NOMO-1 treated with dmso at 0.1 percent for 144 hours (cell line): ENCODE results near the gene MOCOS.
A peak's percentile ranks its signal among the peaks of the same experiment; 100 is the strongest.
"Not testable (repeated sequence)": the region's sequence is repeated elsewhere in the genome, so short reads cannot be mapped to it uniquely, and the experiment has no call there.

ENCODE experiments used
- DNase-seq: peaks from one replicate; lab custom pipeline; 2025; ENCODE audit not compliant: unreplicated experiment; lab: John Stamatoyannopoulos, UW

The MOCOS gene, protein sequence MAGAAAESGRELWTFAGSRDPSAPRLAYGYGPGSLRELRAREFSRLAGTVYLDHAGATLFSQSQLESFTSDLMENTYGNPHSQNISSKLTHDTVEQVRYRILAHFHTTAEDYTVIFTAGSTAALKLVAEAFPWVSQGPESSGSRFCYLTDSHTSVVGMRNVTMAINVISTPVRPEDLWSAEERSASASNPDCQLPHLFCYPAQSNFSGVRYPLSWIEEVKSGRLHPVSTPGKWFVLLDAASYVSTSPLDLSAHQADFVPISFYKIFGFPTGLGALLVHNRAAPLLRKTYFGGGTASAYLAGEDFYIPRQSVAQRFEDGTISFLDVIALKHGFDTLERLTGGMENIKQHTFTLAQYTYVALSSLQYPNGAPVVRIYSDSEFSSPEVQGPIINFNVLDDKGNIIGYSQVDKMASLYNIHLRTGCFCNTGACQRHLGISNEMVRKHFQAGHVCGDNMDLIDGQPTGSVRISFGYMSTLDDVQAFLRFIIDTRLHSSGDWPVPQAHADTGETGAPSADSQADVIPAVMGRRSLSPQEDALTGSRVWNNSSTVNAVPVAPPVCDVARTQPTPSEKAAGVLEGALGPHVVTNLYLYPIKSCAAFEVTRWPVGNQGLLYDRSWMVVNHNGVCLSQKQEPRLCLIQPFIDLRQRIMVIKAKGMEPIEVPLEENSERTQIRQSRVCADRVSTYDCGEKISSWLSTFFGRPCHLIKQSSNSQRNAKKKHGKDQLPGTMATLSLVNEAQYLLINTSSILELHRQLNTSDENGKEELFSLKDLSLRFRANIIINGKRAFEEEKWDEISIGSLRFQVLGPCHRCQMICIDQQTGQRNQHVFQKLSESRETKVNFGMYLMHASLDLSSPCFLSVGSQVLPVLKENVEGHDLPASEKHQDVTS

DNA sequence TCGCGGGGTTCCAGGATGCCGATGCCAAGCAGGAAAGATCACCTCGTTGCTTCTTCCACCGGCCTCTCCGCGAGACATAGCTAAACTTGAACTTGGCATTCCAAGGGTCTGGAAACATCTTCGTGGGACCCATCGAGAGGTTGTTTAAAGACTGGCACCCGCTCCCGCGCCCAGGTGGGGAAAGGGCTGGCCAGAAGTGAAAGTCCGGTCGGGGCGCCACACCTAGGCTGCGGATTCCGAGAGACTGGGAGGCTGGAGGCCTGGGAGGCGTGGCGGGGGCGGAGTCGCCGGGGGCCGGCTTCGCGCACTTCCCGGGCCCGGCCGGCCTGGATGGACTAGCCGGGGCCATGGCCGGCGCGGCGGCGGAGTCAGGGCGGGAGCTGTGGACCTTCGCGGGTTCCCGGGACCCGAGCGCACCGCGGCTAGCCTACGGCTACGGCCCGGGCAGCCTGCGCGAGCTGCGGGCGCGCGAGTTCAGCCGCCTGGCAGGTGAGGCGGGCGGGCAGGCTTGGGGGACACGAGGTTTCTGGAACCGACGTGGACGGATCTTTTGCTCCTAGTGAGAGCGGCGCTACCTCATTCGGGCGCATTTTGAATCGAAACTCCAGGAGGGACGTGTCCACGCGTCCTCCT lies at the start of gene MOCOS:
Gene MOCOS (plus strand): TSS at position 305 of the 633 bp plus-strand sequence. CDS start 43 bp downstream, at position 348.
- DNase-seq = peak; percentile 18

DNA sequence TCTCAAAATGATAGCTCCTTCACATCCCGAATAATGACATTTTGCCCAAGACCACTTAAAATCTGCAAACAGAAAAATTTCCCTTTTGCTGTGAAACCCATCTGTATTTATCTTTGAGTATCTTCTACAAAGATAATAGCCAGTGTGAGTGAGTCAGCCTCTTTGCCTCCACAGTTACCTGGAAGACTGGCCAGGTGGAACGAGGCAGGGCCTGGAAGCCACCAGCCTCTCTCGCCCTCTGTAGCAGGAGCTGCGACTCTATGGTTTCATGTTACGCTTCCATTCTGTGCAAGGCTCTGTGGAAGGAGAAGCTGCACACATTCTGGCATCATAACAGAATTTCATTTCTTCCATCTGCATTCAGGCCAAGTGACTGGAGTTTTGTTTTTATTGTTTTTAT lies 48.1 kb upstream of the MOCOS start:
- no peak for DNase-seq

DNA sequence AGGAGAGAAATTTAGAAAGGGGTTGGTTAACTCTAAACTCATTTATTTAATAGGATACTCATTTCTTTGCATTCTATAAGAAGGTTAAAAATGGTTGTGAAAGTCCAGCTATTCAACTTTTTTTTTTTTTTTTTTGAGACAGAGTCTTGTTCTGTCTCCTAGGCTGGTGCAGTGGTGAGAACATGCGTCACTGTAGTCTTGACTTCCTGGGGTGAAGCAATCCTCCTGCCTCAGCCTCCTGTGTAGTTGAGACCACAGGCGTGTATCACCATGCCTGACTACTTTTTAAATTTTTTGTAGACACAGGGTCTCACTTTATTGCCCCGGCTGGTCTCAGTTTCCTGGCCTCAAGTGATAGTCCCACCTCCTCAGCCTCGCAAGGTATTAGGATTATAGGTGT lies 45.7 kb upstream of the MOCOS start:
- no peak for DNase-seq

DNA sequence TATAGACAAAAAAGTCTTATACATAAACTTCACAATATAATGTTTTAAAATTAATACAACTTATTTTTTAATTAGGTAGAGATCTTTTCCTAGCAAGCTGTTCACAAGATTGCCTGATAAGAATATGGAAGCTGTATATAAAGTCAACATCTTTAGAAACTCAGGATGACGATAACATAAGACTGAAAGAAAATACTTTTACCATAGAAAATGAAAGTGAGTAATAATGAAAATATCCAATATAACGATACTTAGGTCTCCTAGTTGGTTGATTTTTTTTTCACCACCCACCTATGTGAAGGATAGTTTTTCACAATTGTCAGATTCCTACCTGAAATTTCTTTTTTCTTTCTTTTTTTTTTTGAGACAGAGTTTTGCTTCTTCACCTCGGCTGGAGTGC lies 44.5 kb upstream of the MOCOS start:
- DNase-seq = no peak

DNA sequence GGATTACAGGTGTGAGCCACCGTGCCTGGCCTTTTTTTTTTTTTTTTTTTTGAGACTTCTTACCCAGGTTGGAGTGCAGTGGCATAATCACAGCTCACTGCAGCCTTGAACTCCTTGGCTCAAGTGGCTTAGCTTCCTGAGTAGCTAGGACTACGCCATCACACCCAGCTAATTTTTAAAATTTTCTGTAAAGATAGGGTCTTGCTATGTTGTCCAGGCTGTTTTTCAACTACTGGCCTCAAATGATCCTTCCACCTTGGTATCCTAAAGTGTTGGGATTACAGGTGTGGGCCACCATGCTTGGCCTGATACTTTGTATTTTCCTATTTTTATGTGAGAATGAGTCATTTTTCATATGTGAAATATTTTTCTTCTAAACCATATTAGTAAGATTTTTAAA lies 43.9 kb upstream of the MOCOS start:
- DNase-seq = no peak

DNA sequence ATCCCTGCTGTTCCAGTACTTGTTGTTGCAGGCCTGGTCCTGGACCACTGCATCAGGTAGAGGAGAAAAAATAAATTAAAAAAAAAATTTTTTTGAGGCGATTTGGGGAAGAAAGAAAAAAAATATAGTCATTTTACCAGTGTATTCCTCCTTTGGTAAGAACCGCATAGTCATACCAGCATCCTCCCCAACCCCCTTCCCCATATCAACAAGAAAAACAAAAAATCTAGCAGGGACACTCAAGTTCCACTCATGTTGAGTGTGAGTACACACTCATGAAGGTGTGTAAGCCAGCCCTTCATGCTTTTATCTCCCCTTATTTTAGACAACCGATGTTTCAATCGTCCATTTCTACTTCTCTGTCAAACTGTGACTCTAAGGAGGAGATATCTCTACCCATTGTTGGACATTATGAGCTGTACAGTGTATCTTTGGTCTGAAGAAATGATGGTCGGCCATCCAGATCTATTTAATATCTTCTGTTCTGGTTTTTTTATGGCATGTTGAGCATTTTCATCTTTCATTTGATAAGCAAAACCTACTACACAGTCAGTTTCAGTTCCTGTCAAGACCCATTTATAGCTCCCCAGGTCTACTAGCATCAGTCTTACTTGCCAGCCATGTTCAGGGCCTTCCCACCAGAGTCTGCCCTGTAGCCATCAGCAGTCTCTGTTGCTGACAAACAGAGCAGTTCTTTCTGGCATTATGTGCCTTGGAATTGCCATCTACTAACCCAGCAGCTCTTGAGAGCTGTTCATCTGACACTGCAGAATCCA lies 37.6 kb upstream of the MOCOS start:
- no peak for DNase-seq

DNA sequence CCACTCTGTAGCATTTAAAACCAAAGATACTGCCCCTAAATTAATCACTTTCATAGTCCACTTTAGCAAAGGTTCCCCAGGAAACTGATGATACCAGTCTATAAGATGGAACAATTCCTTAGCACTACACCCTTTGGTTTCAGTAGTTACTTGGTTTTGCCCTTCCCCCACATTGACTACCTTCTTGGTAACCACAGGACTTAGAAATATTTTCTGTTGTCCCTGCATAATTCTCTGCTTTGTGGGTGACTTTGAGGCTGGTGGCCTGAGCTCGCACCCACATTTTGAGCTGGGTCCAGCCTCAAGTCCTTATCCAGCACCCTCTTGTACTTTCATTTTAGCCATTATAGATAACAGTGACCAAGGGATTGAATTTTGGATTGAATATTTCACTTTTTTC lies 34.5 kb upstream of the MOCOS start:
- no peak for DNase-seq

DNA sequence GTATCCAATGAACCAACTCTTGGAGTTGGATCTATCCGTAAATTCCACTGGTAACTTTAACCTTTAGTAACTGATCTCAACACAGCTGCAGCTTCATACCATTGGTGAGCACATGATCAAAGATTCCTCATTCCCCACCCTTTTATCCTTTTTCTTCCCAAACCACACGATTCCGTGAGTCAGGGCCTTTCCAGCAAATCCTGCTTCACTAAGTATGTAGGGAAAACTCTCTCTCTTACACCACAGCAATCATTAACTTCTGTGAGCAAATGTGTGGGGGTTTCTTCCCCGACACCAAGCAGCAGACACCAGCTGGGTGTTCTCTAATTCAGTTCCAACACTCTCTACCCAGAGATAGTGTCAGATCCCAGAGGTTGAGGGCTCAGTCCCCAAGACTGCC lies 34.1 kb upstream of the MOCOS start:
- no peak for DNase-seq

DNA sequence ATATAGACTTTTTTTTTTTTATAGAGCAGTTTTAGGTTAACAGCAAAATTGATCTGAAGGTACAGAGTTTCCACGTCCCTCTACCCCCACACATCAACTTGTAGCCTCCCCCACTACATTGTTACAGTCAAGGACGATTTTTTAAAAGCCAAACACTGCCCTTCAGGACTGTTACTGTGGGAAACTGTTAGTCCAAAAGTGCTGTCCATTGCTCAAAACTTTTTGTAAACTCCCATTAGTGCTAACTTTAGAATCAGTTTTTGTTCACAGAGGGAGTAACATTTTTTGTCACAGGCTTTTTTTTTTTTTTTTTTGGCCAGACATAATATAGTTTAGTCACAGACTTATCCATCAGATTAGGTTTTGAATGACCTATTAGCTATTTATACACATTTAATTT lies 33.5 kb upstream of the MOCOS start:
- DNase-seq = no peak

DNA sequence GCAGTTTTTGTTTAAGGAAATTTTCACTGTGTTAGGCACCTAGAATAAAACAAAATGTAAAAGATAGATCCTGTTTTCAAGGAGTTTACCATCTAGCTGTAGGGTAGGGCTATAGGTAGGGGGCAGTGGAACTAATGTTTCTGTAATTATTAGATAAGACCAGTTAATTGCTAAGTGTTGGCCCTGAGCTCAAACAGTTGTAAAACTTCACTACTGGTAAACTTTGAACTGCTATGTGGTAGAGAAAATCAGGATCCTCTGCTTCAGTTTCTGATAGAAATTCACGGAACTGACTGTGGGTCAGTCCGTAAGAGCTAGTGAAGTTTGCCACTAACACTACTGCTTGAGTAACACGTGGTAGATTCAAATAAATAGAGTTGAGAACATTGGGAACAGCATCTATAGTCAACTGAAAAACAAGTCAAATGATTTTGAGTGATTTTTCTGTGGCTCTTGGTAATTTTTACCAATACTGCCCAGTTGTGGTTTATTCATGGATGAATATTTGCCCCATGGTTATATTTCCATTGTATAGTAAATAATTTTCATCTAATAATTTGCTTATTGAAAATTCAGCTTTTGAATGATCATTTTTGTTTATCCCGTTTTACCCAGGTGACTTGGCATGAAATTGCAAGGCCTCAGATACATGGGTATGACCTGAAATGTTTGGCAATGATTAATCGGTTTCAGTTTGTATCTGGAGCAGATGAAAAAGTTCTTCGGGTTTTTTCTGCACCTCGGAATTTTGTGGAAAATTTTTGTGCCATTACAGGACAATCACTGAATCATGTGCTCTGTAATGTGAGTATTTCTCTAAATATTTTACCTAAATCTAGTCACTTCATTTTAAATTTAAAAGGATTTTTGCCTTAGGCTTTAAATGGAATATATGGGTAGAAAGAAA lies 31.2 kb upstream of the MOCOS start:
- DNase-seq = no peak

DNA sequence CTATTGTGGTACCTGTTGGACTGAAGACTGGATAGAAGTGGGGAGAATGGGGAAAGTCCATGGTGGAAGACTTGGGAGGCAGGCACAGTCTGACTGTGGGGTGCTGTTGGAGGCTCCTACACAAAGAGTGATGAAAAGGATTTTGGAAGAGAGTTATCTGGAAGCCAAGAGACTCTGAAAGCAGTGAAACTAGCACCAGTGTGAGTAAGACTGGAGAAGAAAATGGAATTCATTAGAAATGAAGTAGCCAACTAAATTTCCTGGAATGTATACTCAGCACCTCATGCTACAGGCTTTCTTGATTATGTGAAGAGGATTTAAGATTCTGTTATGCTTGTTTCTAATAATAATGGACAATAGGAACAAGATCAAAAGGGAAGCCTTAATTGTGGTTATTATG lies 29.9 kb upstream of the MOCOS start:
- no peak for DNase-seq

DNA sequence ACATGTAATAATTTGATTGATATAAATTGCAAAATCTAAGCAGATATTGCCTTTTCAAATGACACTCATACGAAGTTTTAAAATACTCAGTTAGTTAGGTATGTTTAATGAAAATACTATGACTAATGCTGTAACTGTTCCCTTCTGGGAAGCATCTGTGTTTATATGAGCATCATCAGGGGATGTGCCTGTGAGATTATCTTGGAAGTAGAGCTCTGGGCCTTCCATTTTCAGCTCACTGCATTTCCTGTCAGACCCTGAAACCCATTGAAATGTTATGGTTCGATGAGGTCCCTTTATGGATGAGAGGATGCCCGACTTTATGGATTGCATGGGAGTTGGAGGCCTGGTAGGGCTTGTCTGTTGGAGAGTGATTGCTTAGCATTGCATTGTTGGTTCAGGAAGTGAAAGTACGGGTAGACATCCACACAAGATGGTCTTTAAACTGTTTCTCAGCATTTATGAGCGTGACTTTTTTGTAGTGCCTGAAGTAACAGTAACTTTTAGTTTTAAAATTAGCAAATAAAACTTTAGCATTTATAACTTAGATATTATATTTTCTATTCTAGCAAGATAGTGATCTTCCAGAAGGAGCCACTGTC lies 28.9 kb upstream of the MOCOS start:
- no peak for DNase-seq

DNA sequence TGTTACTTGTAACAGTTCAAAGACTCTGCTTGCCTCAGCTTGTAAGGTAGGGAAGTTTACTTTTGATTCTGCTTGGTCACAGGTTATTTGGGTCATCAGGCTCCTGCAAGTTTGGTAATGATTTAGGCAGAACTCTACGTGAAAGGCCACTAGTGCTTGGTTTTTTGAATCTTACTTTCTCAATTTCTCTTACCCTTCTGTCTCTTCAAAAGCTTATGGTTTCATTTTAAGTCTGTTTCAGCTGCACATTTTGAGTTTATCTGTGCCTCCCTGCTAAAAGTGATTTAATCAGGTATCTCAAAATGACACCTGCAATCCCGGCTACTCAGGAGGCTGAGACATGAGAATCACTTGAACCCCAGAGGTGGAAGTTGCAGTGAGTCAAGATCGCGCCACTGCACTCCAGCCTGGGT lies 26.3 kb upstream of the MOCOS start:
- DNase-seq = no peak

DNA sequence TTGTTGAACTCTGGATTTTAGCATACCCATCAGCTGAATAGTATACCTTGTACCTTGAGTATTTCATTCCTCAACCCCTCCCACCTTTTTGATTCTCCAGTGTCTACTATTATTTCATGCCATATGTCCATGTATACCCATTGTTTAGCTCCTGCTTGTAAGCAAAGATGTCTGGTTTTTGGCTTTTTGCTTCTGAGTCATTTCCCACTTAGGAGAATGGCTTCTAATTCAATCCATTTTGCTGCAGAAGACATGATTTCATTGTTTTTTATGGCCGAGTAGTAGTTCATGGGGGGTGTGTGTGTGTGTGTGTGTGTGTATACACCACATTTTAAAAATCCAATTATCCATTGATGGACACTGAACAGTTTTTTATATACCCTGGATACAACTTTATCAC lies 24.3 kb upstream of the MOCOS start:
- no peak for DNase-seq

DNA sequence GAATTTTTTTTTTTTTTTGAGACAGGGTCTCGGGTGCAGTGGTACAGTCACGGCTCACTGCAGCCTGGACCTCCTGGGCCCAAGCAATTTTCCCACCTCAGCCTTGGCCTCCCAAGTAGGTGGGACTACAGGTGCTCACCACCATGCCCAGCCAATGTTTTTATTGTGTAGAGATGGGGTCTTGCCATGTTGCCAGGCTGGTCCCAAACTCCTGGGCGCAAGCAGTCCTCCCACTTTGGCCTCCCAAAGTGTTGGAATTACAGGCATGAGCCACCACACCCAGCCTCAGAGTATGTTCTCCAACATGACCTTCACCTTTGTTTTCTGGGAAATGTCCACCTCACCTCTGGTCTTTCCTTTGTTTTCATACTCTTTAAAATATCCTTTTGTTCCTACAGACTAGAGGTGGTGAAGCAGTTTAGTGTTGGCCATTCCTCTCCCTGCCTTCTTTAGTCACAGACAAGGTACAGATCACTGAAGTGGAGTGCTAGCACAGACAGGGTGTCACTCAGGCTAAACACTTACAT lies 19.5 kb upstream of the MOCOS start:
- no peak for DNase-seq

DNA sequence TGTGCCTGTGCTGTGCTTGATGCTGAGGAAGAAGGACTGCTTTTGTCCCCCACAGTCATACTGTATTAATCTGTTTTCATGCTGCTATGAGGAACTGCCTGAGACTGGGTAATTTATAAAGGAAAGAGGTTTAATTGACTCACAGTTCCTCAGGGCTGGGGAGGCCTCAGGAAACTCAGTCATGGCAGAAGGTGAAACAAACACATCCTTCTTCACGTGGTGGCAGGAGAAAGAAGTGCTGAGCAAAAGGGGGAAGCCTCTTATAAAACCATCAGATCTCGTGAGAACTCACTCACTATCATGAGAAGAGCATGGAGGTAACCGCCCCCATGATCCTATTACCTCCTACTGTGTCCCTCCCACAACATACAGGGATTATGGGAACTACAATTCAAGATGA lies 19.0 kb upstream of the MOCOS start:
- DNase-seq = not testable (repeated sequence)

DNA sequence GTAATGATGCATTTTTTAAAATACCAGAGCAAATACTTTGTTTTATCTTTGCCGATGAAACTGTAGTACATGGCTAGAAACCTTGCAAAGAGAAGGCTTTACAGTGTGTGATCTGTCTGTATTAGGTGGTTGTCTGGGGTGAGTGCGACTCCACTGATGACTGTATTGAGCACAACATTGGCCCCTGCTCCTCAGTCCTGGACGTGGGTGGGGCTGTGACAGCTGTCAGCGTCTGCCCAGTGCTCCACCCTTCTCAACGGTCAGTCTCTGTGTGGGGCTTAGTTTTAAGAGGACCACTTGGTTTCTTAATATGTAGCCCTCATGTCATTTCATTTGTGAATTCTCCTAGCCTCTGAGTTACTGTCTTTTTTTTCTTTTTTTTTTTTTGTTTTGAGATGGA lies 17.4 kb upstream of the MOCOS start:
- DNase-seq = no peak

DNA sequence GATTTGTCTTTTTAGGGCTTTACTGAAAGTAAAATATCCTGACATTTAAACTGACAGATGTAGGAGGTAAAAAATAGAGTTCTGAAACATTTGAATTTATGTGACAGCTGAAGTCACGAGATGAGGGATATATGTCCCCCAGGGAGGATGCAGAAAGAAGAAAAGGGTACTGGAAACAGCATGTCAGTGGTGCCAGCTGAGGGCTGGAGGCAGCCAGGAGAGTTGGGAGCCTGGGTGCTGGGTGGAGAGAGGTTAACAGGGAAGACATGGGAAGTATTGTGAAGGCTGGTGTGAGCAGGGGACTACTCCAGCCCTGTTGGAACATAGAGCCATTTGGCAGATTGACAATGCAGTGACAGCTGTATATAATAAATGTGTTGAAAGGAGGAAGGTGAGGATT lies 11.8 kb upstream of the MOCOS start:
- DNase-seq = no peak

DNA sequence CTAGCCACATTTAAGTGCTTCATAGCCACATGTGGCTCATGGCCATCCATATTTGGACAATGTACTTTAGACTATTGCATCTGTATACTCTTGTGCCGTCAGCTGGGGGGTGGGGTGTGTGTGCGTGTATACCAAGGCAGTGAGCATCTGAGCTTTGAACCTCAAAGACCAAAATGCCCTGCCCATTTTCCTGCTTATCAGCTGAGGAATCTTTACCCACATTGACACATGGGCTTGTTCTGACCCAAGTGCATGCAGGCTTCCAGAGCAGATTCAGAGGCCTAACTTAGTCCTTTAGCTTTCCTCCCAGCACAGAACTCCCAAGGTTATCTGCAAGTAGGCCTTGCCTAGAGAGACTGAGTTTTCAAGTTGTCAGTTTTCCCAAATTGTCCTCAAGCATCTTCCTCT lies 11.1 kb upstream of the MOCOS start:
- DNase-seq = no peak
